H1 (cell line): Measurements from ENCODE around the gene MDM4. TPM values are rescaled to one million over a fixed set of nuclear protein-coding genes. Genes with fewer than 3 reads are reported as not detected.

Experiments used
- CTCF ChIA-PET: fragments of 300-600 bp; sonication (Branson Sonifier 250); formaldehyde crosslinking; loops from one replicate; lab custom pipeline; 2021; ENCODE audit not compliant: partially characterized antibody; lab: Charles Lee
- POLR2A ChIA-PET: fragments of 300-600 bp; sonication (Branson Sonifier 250); formaldehyde crosslinking; loops from one replicate; lab custom pipeline; 2021; ENCODE audit warnings: inconsistent platforms; ENCODE audit not compliant: partially characterized antibody; lab: Charles Lee
- DNase-seq, 2 experiments: peaks; one replicate each; pipeline versions ENCODE4 v3.0.0 to v3.0.0-alpha.2; 2010 to 2022; ENCODE audit warnings: low spot score in 2 of 2, low read depth in 1 of 2, mixed read lengths in 1 of 2
- FAIRE-seq: peaks from 2 replicates; lab custom pipeline; 2011; peaks lifted over from hg19 to GRCh38; lab: Jason Lieb, UNC
- H2AFZ ChIP-seq: 2 replicates; pipeline ENCODE4 v1.8.1; 2012; ENCODE audit warnings: low read length, inconsistent platforms
- H2AK5ac ChIP-seq: 2 replicates; pipeline ENCODE4 v1.6.1; 2013; ENCODE audit warnings: low read depth, low read length
- H2BK120ac ChIP-seq: replicated peaks from 2 replicates; pipeline ENCODE3; 2013; ENCODE audit warnings: low read depth, low read length, inconsistent platforms
- H2BK12ac ChIP-seq: 2 replicates; pipeline ENCODE4 v1.6.1; 2013; ENCODE audit warnings: low read depth, low read length
- H2BK15ac ChIP-seq: 2 replicates; pipeline ENCODE4 v1.6.1; 2013; ENCODE audit warnings: low read length
- H2BK20ac ChIP-seq: 2 replicates; pipeline ENCODE4 v1.6.1; 2013; ENCODE audit warnings: low read length
- H2BK5ac ChIP-seq: 2 replicates; pipeline ENCODE4 v1.6.1; 2013; ENCODE audit warnings: low read depth, low read length
- H3K14ac ChIP-seq: 2 replicates; pipeline ENCODE4 v1.6.1; 2013; ENCODE audit warnings: inconsistent platforms; ENCODE audit not compliant: insufficient read length
- H3K18ac ChIP-seq: 2 replicates; pipeline ENCODE4 v1.6.1; 2013; ENCODE audit warnings: low read length; ENCODE audit errors: extremely low read depth
- H3K23ac ChIP-seq: 2 replicates; pipeline ENCODE4 v1.6.1; 2013; ENCODE audit warnings: inconsistent platforms; ENCODE audit not compliant: insufficient read length
- H3K23me2 ChIP-seq: 2 replicates; pipeline ENCODE4 v1.6.1; 2013; ENCODE audit warnings: low read depth, low read length
- H3K27ac ChIP-seq: 2 replicates; pipeline ENCODE4 v1.6.1; 2011; ENCODE audit warnings: low read depth, low read length, inconsistent platforms
- H3K27me3 ChIP-seq, 4 experiments: replicated peaks in 1 of 4; 1 replicate in 1 of 4; 2 replicates in 3 of 4; pipeline versions ENCODE4 v1.6.1 to v1.8.1; 2011 to 2013; ENCODE audit warnings: low read length in 3 of 4, mild to moderate bottlenecking in 3 of 4, inconsistent platforms in 2 of 4, mixed read lengths in 2 of 4, moderate library complexity in 1 of 4; ENCODE audit not compliant: control insufficient read depth in 3 of 4, insufficient read depth in 3 of 4; ENCODE audit errors: extremely low read depth in 1 of 4
- H3K36me3 ChIP-seq, 4 experiments: 2 replicates each; pipeline versions ENCODE4 v1.6.1 to v1.8.1; 2011 to 2013; ENCODE audit warnings: mild to moderate bottlenecking in 4 of 4, low read length in 3 of 4, moderate library complexity in 2 of 4, control low read depth in 1 of 4, inconsistent platforms in 1 of 4; ENCODE audit not compliant: insufficient read depth in 4 of 4, control insufficient read depth in 2 of 4
- H3K4ac ChIP-seq: replicated peaks from 2 replicates; pipeline ENCODE3; 2013; ENCODE audit warnings: low read length, low read depth, mixed read lengths, inconsistent platforms; ENCODE audit not compliant: insufficient read length
- H3K4me1 ChIP-seq, 4 experiments: replicated peaks in 1 of 4; 1 replicate in 1 of 4; 2 replicates in 3 of 4; pipeline versions ENCODE4 v1.6.1 to v1.8.1; 2011 to 2013; ENCODE audit warnings: low read length in 3 of 4, inconsistent platforms in 2 of 4, mixed read lengths in 1 of 4; ENCODE audit not compliant: insufficient read depth in 4 of 4, control insufficient read depth in 3 of 4
- H3K4me2 ChIP-seq, 2 experiments: 2 replicates each; pipeline versions ENCODE4 v1.6.1 to v1.8.1; 2011 to 2013; ENCODE audit warnings: low read depth in 2 of 2, low read length in 2 of 2, control low read depth in 1 of 2, inconsistent platforms in 1 of 2, mild to moderate bottlenecking in 1 of 2; ENCODE audit not compliant: insufficient read depth in 1 of 2
- H3K4me3 ChIP-seq, 4 experiments: fragments of 200-600, 300-600 bp in 1 of 4; sonication (generic), shearing (Covaris generic), sonication (Bioruptor Twin) in 1 of 4; 2 replicates each; pipeline versions ENCODE4 v1.5.1 to v1.8.1; 2011 to 2016; ENCODE audit warnings: low read length in 4 of 4, low read depth in 3 of 4, control low read depth in 2 of 4, inconsistent platforms in 2 of 4, mild to moderate bottlenecking in 2 of 4, mixed read lengths in 1 of 4, moderate library complexity in 1 of 4; ENCODE audit not compliant: insufficient read depth in 2 of 4; ENCODE audit errors: extremely low read depth in 1 of 4
- H3K56ac ChIP-seq: replicated peaks from 2 replicates; pipeline ENCODE3; 2013; ENCODE audit warnings: low read depth, mild to moderate bottlenecking, mixed read lengths, low read length, inconsistent platforms; ENCODE audit not compliant: insufficient read length
- H3K79me1 ChIP-seq: 2 replicates; pipeline ENCODE4 v1.6.1; 2013; ENCODE audit warnings: low read depth, low read length, control low read depth
- H3K79me2 ChIP-seq, 2 experiments: 2 replicates each; pipeline versions ENCODE4 v1.6.1 to v1.8.1; 2012 to 2013; ENCODE audit warnings: low read length in 2 of 2, mild to moderate bottlenecking in 2 of 2, inconsistent platforms in 1 of 2; ENCODE audit not compliant: insufficient read depth in 2 of 2, control insufficient read depth in 1 of 2
- H3K9ac ChIP-seq, 4 experiments: replicated peaks in 1 of 4; 1 replicate in 1 of 4; 2 replicates in 3 of 4; pipeline versions ENCODE4 v1.6.1 to v1.8.1; 2011 to 2013; ENCODE audit warnings: low read depth in 3 of 4, low read length in 3 of 4, control low read depth in 2 of 4, mild to moderate bottlenecking in 2 of 4, moderate library complexity in 2 of 4, inconsistent platforms in 1 of 4; ENCODE audit errors: extremely low read depth in 1 of 4
- H3K9me3 ChIP-seq, 2 experiments: 2 replicates each; pipeline versions ENCODE4 v1.6.1 to v1.8.1; 2012 to 2013; ENCODE audit warnings: mild to moderate bottlenecking in 2 of 2, moderate library complexity in 2 of 2, control low read depth in 1 of 2, inconsistent platforms in 1 of 2, low read depth in 1 of 2, low read length in 1 of 2, mixed read lengths in 1 of 2; ENCODE audit not compliant: insufficient read depth in 2 of 2
- H4K20me1 ChIP-seq, 2 experiments: replicated peaks in 1 of 2; 2 replicates each; pipeline versions ENCODE3 to v1.8.1; 2011 to 2013; ENCODE audit warnings: inconsistent platforms in 2 of 2, low read length in 2 of 2, mild to moderate bottlenecking in 1 of 2; ENCODE audit not compliant: insufficient read depth in 2 of 2, control insufficient read depth in 1 of 2
- H4K5ac ChIP-seq: 2 replicates; pipeline ENCODE4 v1.6.1; 2013; ENCODE audit warnings: low read length, low read depth, mixed read lengths, inconsistent platforms; ENCODE audit not compliant: insufficient read length
- H4K8ac ChIP-seq: 2 replicates; pipeline ENCODE4 v1.8.0; 2013; ENCODE audit warnings: mild to moderate bottlenecking, moderate library complexity, low read length, inconsistent platforms; ENCODE audit not compliant: insufficient read depth; ENCODE audit errors: extremely low read depth
- H4K91ac ChIP-seq: replicated peaks from 2 replicates; pipeline ENCODE3; 2013; ENCODE audit warnings: low read length, mixed read lengths, inconsistent platforms; ENCODE audit not compliant: insufficient read length
- GTF2F1 ChIP-seq: IDR thresholded peaks from 2 replicates; pipeline ENCODE4 v1.6.1; 2012; ENCODE audit warnings: low read depth, low read length, improper control_type of control experiment, borderline replicate concordance
- KDM1A ChIP-seq: fragments of 200-600, 300-600 bp; sonication (generic); IDR thresholded peaks from 2 replicates; pipeline ENCODE4 v1.7.1; 2016; ENCODE audit warnings: mild to moderate bottlenecking, low read length, borderline replicate concordance
- MAFK ChIP-seq: IDR thresholded peaks from 2 replicates; pipeline ENCODE4 v1.6.1; 2012; ENCODE audit warnings: low read depth, mild to moderate bottlenecking, improper control_type of control experiment, low read length
- SRF ChIP-seq: IDR thresholded peaks from 2 replicates; pipeline ENCODE4 v1.6.1; 2011; ENCODE audit warnings: mild to moderate bottlenecking, low read depth, low read length, moderate library complexity
- WGBS, 2 experiments: shearing (Covaris generic) in 1 of 2; methylation state at CpG; one replicate each; pipeline versions ENCODE4 v1.1.6 to v1.1.7; 2013 to 2015; ENCODE audit warnings: low lambda C conversion rate in 2 of 2, mixed read lengths in 2 of 2, inconsistent platforms in 1 of 2, low coverage in 1 of 2, missing lambda C conversion rate in 1 of 2; ENCODE audit not compliant: insufficient replicate concordance in 2 of 2, insufficient coverage in 1 of 2, insufficient read length in 1 of 2; ENCODE audit errors: extremely low coverage in 1 of 2, missing lambda C conversion rate in 1 of 2; 5-methylcytosine and 5-hydroxymethylcytosine counted together
- polyA plus RNA-seq, 7 experiments: library from polyadenylated mRNA; depleted of rRNA in 3 of 7; stranded (reverse) in 5 of 7; unstranded in 2 of 7; fragments of >200 nt in 5 of 7; fragments of 200-250 nt in 2 of 7; gene quantifications; 1 replicate in 5 of 7; 2 replicates in 1 of 7; 4 replicates in 1 of 7; pipeline versions ENCODE4 v1.2.1 to v1.2.3, GENCODE V29; 2011 to 2013; ENCODE audit warnings: missing spikeins in 2 of 7, mixed read lengths in 2 of 7
- total RNA-seq: library from RNA; stranded (reverse); fragmentation: NEBNext Ultra II Directional; extraction: Animal tissue kit (Norgen Biotek cat#: 25700); gene quantifications from 2 replicates; pipeline ENCODE4 v1.2.1, GENCODE V29; 2021

MDM4 gene
- total and polyA plus RNA-seq, 2 of the 8 experiments (the other 6 are each of a cell fraction or from before 2014, with no cell fraction given): 10.8 to 84.9 TPM

DNA sequence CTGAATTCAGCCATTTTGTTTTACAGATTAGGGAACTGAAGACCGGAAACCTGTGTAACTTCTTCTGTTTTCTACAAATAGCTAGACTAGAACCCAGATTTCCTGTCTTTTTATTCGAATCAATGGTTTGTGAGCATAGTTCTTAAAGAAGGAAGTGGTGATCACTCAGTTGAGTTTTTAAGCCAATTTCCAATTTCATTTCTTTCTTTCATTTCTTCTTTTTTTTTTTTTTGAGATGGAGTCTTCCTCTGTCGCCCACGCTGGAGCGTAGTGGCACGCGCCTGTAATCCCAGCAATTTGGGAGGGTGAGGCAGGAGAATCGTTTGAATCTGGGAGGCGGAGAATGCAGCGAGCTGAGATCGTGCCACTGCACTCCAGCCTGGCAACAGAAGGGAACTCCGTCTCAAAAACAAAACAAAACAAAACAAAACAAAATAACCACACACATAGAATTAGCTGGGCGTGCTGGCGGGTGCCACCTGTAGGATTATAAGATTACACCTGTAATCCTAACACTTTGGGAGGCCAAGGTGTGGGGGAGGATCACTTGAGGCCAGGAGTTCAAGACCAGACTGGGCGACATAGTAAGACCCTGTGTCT lies 3.0 kb upstream of the MDM4 start:
- no peak overlapping the region for H3K4me3 ChIP-seq
- H3K79me2 ChIP-seq: peaks cover 4 to 17% of the 10 kb centered on the region in 2 experiments
- no peaks in the 10 kb centered on the region; a peak in 1 of 7 replicates for H3K4me1 ChIP-seq
- ChIA-PET POLR2A (interaction anchor here (0.8 to 6.8 kb wide), 2 partner anchors 14 to 50 kb away, joined by 3 to 54 read pairs; no protein-coding TSS in a partner anchor), CTCF (interaction anchor here (1.4 to 49.0 kb wide), 2 partner anchors 12 to 69 kb away, joined by 5 to 2124 read pairs; no protein-coding TSS in a partner anchor)
- H4K5ac ChIP-seq: no peak overlapping the region
- no peak overlapping the region for H2AK5ac ChIP-seq
- H2AFZ ChIP-seq: no peak overlapping the region
- H4K8ac ChIP-seq: no peak overlapping the region
- H3K14ac ChIP-seq: no peak overlapping the region
- no peak overlapping the region for H2BK5ac ChIP-seq
- no peak overlapping the region for H4K91ac ChIP-seq
- no peaks in the 10 kb centered on the region for H3K9me3 ChIP-seq
- no peak overlapping the region for H3K23ac ChIP-seq
- no peak overlapping the region for H2BK120ac ChIP-seq
- no peak overlapping the region for H3K18ac ChIP-seq
- no peak overlapping the region for H2BK12ac ChIP-seq
- H2BK15ac ChIP-seq: no peak overlapping the region
- H3K4me2 ChIP-seq: no peak overlapping the region
- no peak overlapping the region for H2BK20ac ChIP-seq
- H3K9ac ChIP-seq: no peak overlapping the region
- H4K20me1 ChIP-seq: no peaks in the 10 kb centered on the region
- no peak overlapping the region for H3K27ac ChIP-seq
- WGBS, 2 experiments: 86% methylated on average over 15 of the region's 15 CpGs; no CpG with 5 or more reads in 1 of the 2 experiments
- H3K36me3 ChIP-seq: peaks cover 0 to 2% (median 0%) of the 10 kb centered on the region in 4 experiments; a peak in 1 of 8 replicates
- no peak for TF ChIP-seq GTF2F1
- no peak for TF ChIP-seq KDM1A
- no peak for TF ChIP-seq SRF
- TF ChIP-seq MAFK: no peak
- H3K23me2 ChIP-seq: peaks cover 2% of the 10 kb centered on the region
- H3K4ac ChIP-seq: no peak overlapping the region
- no peak for FAIRE-seq
- peaks cover 2% of the 10 kb centered on the region; the same call in 1 of the 2 replicates for H3K79me1 ChIP-seq
- no peak for DNase-seq
- no peak overlapping the region for H3K56ac ChIP-seq
- no peaks in the 10 kb centered on the region for H3K27me3 ChIP-seq
